GM18517 (cell line): ENCODE results near the gene SPOPL.
A peak's percentile ranks its signal among the peaks of the same experiment; 100 is the strongest.

Source experiments
- ATAC-seq: cut with Tn5 transposase; IDR thresholded peaks from one replicate; pipeline ENCODE4 v1.9.1; 2021; ENCODE audit warnings: mild to moderate bottlenecking, moderate library complexity; ENCODE audit not compliant: unreplicated experiment

Gene SPOPL

GRCh38 chr2:138494265-138494966 lies 7.2 kb upstream of the SPOPL start:
- ATAC-seq = no peak

- no peak for ATAC-seq
Measured at GRCh38 chr2:138495384-138495783, 6.2 kb upstream of the SPOPL start.

GRCh38 chr2:138496096-138496651 lies 5.4 kb upstream of the SPOPL start:
- ATAC-seq = no peak

- no peak for ATAC-seq
Measured at GRCh38 chr2:138497294-138497693, 4.3 kb upstream of the SPOPL start.

GRCh38 chr2:138499684-138500083 lies 1.9 kb upstream of the SPOPL start:
- no peak for ATAC-seq

GRCh38 chr2:138500592-138501424 lies 762 bp upstream of the SPOPL start:
- peak; percentile 7 for ATAC-seq

GRCh38 chr2:138502255-138503086 lies 901 bp downstream of the SPOPL start:
- ATAC-seq = peak; percentile 4

GRCh38 chr2:138503087-138503442 lies 1.5 kb downstream of the SPOPL start:
- peak; percentile 22 for ATAC-seq

- no peak for ATAC-seq
Measured at GRCh38 chr2:138503652-138504051, 2.1 kb downstream of the SPOPL start.

GRCh38 chr2:138504092-138504491 lies 2.5 kb downstream of the SPOPL start:
- ATAC-seq = no peak

- ATAC-seq = peak; percentile 55
Measured at GRCh38 chr2:138504546-138505235, 3.1 kb downstream of the SPOPL start.

GRCh38 chr2:138507267-138507666 lies 5.7 kb downstream of the SPOPL start:
- ATAC-seq = no peak

- no peak for ATAC-seq
Measured at GRCh38 chr2:138510319-138510718, 8.7 kb downstream of the SPOPL start.

GRCh38 chr2:138512672-138513071 lies 11.1 kb downstream of the SPOPL start:
- no peak for ATAC-seq

- no peak for ATAC-seq
Measured at GRCh38 chr2:138514173-138514572, 12.6 kb downstream of the SPOPL start.

GRCh38 chr2:138515092-138515491 lies 13.5 kb downstream of the SPOPL start:
- ATAC-seq = no peak

GRCh38 chr2:138516030-138516704 lies 14.6 kb downstream of the SPOPL start:
- ATAC-seq = no peak

GRCh38 chr2:138518860-138519259 lies 17.3 kb downstream of the SPOPL start:
- no peak for ATAC-seq

GRCh38 chr2:138521821-138522220 lies 20.3 kb downstream of the SPOPL start:
- no peak for ATAC-seq

- peak; percentile 78 for ATAC-seq
Measured at GRCh38 chr2:138522556-138522955, 21.0 kb downstream of the SPOPL start.
